HUES6 (cell line): ENCODE measurements around the gene GTF3C4.
A peak's percentile ranks its signal among the peaks of the same experiment; 100 is the strongest.

Experiments
- H3K27ac ChIP-seq: 2 replicates; pipeline ENCODE4 v1.7.0; 2013; ENCODE audit warnings: low read depth, mild to moderate bottlenecking, low read length, inconsistent platforms
- H3K27me3 ChIP-seq: 2 replicates; pipeline ENCODE4 v1.6.1; 2013; ENCODE audit warnings: low read length; ENCODE audit not compliant: control insufficient read depth, insufficient read depth
- H3K36me3 ChIP-seq: 2 replicates; pipeline ENCODE4 v1.6.1; 2013; ENCODE audit warnings: low read length; ENCODE audit not compliant: control insufficient read depth, insufficient read depth
- H3K4me1 ChIP-seq: 2 replicates; pipeline ENCODE4 v1.6.1; 2013; ENCODE audit warnings: low read length; ENCODE audit not compliant: control insufficient read depth, insufficient read depth
- H3K4me3 ChIP-seq: 2 replicates; pipeline ENCODE4 v1.5.1; 2013; ENCODE audit warnings: low read depth, low read length
- H3K9ac ChIP-seq: one replicate; pipeline ENCODE4 v1.6.1; 2013; ENCODE audit warnings: mild to moderate bottlenecking, low read length
- H3K9me3 ChIP-seq: 2 replicates; pipeline ENCODE4 v1.6.1; 2013; ENCODE audit warnings: low read depth, low read length; ENCODE audit not compliant: control insufficient read depth, insufficient read depth

GTF3C4 gene

DNA sequence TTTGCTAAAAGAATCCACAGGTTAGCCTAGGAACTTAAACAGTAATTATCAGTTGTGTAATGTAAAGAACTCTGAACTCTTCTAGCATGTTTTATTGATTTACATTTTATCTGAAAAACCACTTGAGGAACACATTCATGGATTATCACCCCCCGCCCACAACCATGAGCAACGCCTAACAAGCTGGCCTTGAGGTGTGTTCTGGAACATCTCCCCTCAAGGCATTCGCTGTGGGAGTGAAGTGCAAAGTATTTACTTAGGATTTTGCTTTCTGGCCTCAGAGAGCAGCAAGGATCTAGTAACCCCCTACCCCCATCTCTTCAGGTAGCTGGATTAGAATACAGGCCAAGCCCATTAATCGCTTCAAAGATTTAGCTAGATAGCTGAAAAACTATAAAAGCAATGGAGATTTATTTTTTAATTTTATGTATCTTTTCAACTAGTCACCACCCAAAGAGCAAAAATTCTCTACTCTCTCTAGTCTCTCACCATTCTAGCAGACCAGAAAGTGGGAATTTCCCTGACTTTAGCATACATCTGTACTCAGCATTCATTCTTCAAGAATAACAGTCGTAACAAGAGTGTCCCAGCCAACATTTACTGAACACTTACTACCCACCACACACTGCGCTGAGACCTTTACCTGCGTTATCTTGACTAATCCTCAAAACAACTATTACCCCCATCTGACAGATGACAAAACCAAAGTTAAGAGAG is 37.7 kb upstream of the GTF3C4 start:
- no peaks in the 10 kb centered on the region for H3K9me3 ChIP-seq
- H3K9ac ChIP-seq = no peak overlapping the region
- H3K27ac ChIP-seq = no peak overlapping the region
- H3K36me3 ChIP-seq = peaks cover 75% of the 10 kb centered on the region
- H3K4me1 ChIP-seq = no peaks in the 10 kb centered on the region; the same call in 1 of the 2 replicates
- H3K27me3 ChIP-seq = no peaks in the 10 kb centered on the region
- no peak overlapping the region for H3K4me3 ChIP-seq

DNA sequence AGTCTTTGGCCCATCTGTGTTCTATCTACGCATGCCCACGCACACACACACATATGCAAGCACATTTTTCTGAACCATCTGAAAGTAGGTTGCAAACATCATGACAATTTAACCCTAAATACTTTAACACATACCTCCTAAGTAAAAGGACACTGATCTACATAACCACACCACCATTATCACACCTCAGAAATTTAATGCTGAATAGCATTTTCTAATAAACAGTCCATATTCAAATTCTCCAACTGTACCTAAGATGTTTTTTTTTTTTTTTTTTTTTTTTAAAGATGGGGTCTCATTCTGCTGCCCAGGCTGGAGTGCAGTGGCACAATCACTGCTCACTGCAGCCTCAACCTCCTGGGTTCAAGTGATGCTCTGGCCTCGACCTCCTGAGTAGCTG is 35.9 kb upstream of the GTF3C4 start:
- Histone ChIP-seq H3K36me3 (peaks cover 75% of the 10 kb centered on the region), H3K27ac (no peak overlapping the region), H3K4me3 (no peak overlapping the region), H3K27me3 (no peaks in the 10 kb centered on the region), H3K9ac (no peak overlapping the region), H3K4me1 (no peaks in the 10 kb centered on the region), H3K9me3 (no peaks in the 10 kb centered on the region)

- no peak overlapping the region for H3K4me3 ChIP-seq
- no peak overlapping the region for H3K27ac ChIP-seq
- no peaks in the 10 kb centered on the region for H3K4me1 ChIP-seq
- no peak overlapping the region for H3K9ac ChIP-seq
- H3K9me3 ChIP-seq = no peaks in the 10 kb centered on the region
- H3K36me3 ChIP-seq = peaks cover 74% of the 10 kb centered on the region
- H3K27me3 ChIP-seq = no peaks in the 10 kb centered on the region
Measured at GRCh38 chr9:132637351-132637750, 32.9 kb upstream of the GTF3C4 start.

GRCh38 chr9:132637801-132638200 is 32.5 kb upstream of the GTF3C4 start:
- H3K27ac ChIP-seq = no peak overlapping the region
- peaks cover 74% of the 10 kb centered on the region for H3K36me3 ChIP-seq
- no peaks in the 10 kb centered on the region for H3K9me3 ChIP-seq
- H3K9ac ChIP-seq = no peak overlapping the region
- no peaks in the 10 kb centered on the region for H3K4me1 ChIP-seq
- no peak overlapping the region for H3K4me3 ChIP-seq
- no peaks in the 10 kb centered on the region for H3K27me3 ChIP-seq

GRCh38 chr9:132638240-132638639 is 32.0 kb upstream of the GTF3C4 start:
- no peak overlapping the region for H3K4me3 ChIP-seq
- H3K4me1 ChIP-seq = no peaks in the 10 kb centered on the region
- peaks cover 74% of the 10 kb centered on the region for H3K36me3 ChIP-seq
- H3K27ac ChIP-seq = no peak overlapping the region
- no peak overlapping the region for H3K9ac ChIP-seq
- H3K9me3 ChIP-seq = no peaks in the 10 kb centered on the region
- no peaks in the 10 kb centered on the region for H3K27me3 ChIP-seq

GRCh38 chr9:132639322-132639721 is 30.9 kb upstream of the GTF3C4 start:
- Histone ChIP-seq H3K4me3 (no peak overlapping the region), H3K4me1 (no peaks in the 10 kb centered on the region), H3K36me3 (peaks cover 81% of the 10 kb centered on the region), H3K9ac (no peak overlapping the region), H3K27ac (no peak overlapping the region), H3K27me3 (no peaks in the 10 kb centered on the region), H3K9me3 (no peaks in the 10 kb centered on the region)

DNA sequence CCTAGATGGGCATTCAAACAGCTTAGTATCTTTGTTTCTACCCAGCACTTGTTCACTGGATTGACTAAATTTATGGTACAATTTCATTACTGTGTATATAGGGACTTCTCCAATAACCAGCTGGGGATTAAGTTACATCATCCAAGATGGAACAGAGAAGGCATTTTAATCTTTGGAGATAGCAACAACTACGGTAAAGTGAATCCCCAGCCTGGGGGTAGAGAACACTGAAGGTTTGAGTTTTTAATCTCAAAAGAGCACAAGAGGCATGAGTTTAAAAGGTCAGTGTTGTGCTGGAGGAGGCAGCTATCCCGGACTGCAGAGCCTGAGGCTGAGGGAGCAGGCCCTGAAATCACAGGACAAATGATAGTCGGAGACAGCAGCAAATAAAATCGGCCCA is 29.0 kb upstream of the GTF3C4 start:
- H3K36me3 ChIP-seq = peaks cover 92% of the 10 kb centered on the region
- no peak overlapping the region for H3K4me3 ChIP-seq
- no peaks in the 10 kb centered on the region for H3K27me3 ChIP-seq

DNA sequence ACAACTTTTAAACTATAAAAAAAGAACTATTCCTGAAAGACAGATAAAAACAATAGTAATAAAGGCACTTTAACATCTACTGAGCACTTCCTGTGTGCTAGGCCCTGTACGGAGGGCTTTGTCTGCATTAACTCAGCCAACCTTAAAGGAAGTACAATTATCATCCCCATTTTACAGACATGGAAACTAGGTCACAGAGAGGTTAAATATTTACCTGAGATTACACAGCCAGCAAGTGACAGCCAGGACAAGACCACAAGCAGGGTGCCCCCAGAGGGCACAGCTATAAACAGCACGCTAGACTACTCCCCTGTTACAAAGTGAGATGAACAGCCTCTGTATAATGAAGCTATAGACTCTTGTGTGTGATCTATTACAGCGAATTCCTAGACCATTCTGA is 26.0 kb upstream of the GTF3C4 start:
- Histone ChIP-seq H3K4me1 (no peaks in the 10 kb centered on the region), H3K36me3 (peaks cover 92% of the 10 kb centered on the region), H3K27me3 (no peaks in the 10 kb centered on the region), H3K9ac (no peak overlapping the region), H3K4me3 (no peak overlapping the region), H3K9me3 (no peaks in the 10 kb centered on the region), H3K27ac (0 out of 2 replicates have a peak overlapping the region, but pooled peaks have one; percentile 10)

More for the DNA sequence above, 29.0 kb upstream of the GTF3C4 start:
- Histone ChIP-seq H3K4me1 (no peaks in the 10 kb centered on the region), H3K9me3 (no peaks in the 10 kb centered on the region), H3K27ac (no peak overlapping the region), H3K9ac (no peak overlapping the region)

- Histone ChIP-seq H3K4me3 (no peak overlapping the region), H3K9me3 (no peaks in the 10 kb centered on the region), H3K27me3 (no peaks in the 10 kb centered on the region), H3K36me3 (peaks cover 92% of the 10 kb centered on the region), H3K27ac (no peak overlapping the region), H3K4me1 (no peaks in the 10 kb centered on the region), H3K9ac (no peak overlapping the region)
Measured at GRCh38 chr9:132645306-132645705, 25.0 kb upstream of the GTF3C4 start.

DNA sequence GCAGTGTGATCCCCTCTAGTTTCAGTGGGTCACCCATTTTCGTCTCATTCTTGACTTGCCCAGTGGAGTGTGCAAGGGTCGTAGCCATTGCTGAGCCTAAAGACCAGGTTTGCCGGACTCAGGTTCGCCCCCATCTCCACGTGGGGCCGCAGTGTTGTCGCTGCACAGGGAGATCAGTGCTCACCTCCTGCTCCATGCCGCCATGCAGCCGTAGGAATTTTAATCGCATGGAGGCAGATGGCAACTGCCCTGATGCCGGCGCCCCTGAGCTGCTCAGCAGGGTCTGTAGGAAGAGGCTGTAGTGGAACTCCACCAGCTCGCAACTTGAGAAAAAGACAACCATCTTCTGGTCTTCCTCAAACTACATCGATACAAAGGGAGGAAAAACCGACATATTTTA is 24.6 kb upstream of the GTF3C4 start:
- no peaks in the 10 kb centered on the region for H3K4me1 ChIP-seq
- no peak overlapping the region for H3K27ac ChIP-seq
- peaks cover 92% of the 10 kb centered on the region for H3K36me3 ChIP-seq
- H3K4me3 ChIP-seq = no peak overlapping the region
- no peak overlapping the region for H3K9ac ChIP-seq
- no peaks in the 10 kb centered on the region for H3K27me3 ChIP-seq
- no peaks in the 10 kb centered on the region for H3K9me3 ChIP-seq

GRCh38 chr9:132646726-132647125 is 23.5 kb upstream of the GTF3C4 start:
- H3K36me3 ChIP-seq = peaks cover 92% of the 10 kb centered on the region
- no peak overlapping the region for H3K9ac ChIP-seq
- no peaks in the 10 kb centered on the region for H3K27me3 ChIP-seq
- H3K9me3 ChIP-seq = no peaks in the 10 kb centered on the region
- H3K4me1 ChIP-seq = no peaks in the 10 kb centered on the region
- no peak overlapping the region for H3K27ac ChIP-seq
- H3K4me3 ChIP-seq = no peak overlapping the region
